Pulmonary artery endothelial cell (primary cell): Measurements from ENCODE around the gene MRGPRD. TPM values are rescaled to one million over a fixed set of nuclear protein-coding genes. Genes with fewer than 3 reads are reported as not detected.

ENCODE experiments used
- DNase-seq: peaks from one replicate; pipeline ENCODE4 v3.0.0-alpha.2; 2011; ENCODE audit warnings: low read depth, low spot score
- total RNA-seq: library from RNA; depleted of rRNA; stranded (reverse); fragments of >200 nt; gene quantifications from 2 replicates; pipeline ENCODE4 v1.2.3, GENCODE V29; 2014

Gene MRGPRD
- total RNA-seq, 1 donor from 2014 or later: not detected

DNA sequence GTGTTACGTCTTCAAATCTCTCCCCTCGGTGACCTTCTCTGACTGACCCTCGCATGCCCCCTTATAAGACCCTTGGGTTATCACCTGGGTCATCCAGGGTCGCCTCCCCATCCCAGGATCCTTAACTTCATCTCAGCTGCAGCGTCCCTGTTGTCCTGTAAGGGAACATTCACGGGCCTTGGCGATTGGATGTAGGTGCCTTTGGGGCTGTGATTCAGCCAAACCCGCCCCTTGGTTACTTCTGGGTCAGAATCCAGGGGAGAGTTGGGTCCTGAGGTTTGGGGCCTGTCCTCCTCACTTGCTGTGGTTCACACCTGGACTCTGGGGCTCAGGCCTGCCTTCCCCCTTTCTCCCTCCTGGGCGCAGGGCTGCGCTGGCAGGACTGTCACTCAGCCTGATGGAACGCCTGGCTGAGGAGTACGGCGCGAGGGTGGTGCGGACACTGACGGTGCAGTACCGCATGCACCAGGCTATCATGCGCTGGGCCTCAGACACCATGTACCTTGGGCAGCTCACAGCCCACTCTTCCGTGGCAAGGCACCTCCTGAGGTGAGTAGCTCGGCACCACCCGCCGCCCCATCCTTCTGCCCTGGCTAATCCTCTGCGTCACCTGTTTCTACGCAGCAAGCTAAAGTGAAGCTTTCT lies 47.7 kb downstream of the MRGPRD start:
- no peak for DNase-seq

DNA sequence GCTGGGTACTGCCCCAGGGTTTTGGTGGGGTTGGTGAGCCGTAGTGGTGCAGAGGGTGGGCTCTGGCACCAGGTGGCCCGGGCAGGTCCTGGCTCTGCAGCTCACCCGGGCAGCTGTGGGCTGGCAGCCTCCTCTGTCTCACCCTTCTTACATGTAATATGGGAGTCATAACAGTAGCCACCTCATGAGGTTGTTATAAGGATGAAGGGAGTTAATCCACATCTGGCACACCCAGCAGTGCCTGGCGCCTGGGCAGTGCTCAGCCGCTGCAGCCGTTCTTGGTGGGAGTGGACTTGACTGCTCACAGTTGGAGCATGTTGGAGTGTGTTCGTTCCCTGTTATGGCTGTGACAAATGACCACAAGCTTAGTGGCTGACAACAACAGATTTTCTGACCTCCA lies 48.4 kb downstream of the MRGPRD start:
- DNase-seq: no peak

DNA sequence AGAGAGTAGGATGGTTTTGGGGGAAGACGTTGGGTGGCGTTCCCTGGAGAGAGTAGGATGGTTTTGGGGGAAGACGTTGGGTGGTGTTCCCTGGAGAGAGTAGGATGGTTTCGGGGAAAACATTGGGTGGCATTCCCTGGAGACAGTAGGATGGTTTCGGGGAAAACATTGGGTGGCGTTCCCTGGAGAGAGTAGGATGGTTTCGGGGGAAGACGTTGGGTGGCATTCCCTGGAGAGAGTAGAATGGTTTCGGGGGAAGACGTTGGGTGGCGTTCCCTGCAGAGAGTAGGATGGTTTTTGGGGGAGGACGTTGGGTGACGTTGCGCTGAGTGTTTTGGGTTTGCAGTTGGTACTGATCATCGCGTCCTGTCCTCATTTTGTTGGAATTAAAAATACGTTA lies 48.9 kb downstream of the MRGPRD start:
- DNase-seq: no peak

DNA sequence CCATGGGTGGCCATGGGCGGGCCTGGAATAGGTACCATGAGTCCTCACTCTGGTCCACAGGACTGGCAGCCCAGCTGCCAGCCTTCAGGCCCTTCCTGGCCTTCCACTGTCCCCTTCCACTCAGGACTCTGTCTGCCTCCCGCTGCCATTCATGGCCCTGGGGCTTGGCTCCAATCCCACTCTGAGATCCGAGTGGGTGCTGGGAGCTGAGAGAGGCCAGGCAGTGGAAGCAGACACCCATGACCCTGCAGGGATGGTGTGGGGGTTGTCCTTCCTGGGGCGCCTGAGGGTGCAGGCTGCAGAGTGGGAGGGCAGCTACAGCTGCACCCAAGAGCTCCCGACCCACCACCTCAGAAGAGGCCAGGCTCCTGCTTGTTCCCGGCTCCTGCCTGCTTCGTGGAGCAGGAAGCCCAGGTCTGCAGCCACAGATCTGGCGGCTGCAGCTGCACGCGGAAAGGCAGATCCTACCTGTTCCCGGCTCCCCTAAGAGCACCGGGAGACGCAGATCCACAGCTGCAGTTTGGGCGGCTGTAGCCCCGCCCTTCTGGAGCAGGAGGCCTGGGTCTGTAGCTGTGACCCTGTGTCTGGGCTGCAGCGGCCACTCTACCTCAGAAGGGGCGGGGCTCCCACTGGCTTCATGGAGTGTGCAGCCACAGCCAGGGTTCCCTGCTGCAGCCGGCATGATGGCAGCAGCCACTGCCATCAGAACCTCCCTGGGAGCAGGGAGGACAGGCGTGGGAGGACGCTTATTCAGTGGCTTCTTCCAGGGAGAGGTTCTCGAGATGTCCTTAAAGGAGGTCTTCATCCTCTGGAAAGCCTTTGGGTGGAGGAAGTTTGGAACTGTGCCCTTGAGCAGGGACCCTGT lies 49.6 kb downstream of the MRGPRD start:
- DNase-seq: no peak

Other genes starting within 250 kb of the MRGPRD start
- gene TESMIN, start 229.5 kb downstream of the MRGPRD start, total RNA-seq: 1.5 and 1.9 TPM in 2 replicates
- gene CPT1A, start 139.1 kb downstream of the MRGPRD start, total RNA-seq: 70.6 and 89.4 TPM in 2 replicates
- gene MRPL21, start 77.2 kb downstream of the MRGPRD start, total RNA-seq: 58.6 and 88.8 TPM in 2 replicates
- gene IGHMBP2, start 77.1 kb downstream of the MRGPRD start, total RNA-seq: 9.1 and 13.4 TPM in 2 replicates
- gene MRGPRF, start 32.3 kb upstream of the MRGPRD start, total RNA-seq: not detected in 2 replicates
- gene TPCN2, start 67.9 kb upstream of the MRGPRD start, total RNA-seq: 8.4 and 11.3 TPM in 2 replicates
- 0.07 and 0.13 TPM in 2 replicates for gene SMIM38, start 174.9 kb upstream of the MRGPRD start, total RNA-seq